ENCODE results near the gene GTF2F1. TPM values are rescaled to one million over a fixed set of nuclear protein-coding genes. Genes with fewer than 3 reads are reported as not detected.
A peak's percentile ranks its signal among the peaks of the same experiment; 100 is the strongest.
"Not testable (repeated sequence)": the region's sequence is repeated elsewhere in the genome, so short reads cannot be mapped to it uniquely, and the experiment has no call there.

GTF2F1 gene
- total RNA-seq, 2 experiments from 2014 or later = 53.5 to 63.0 TPM

GRCh38 chr19:6414793-6415590 is 22.0 kb upstream of the GTF2F1 start:
- Mint-ChIP-seq H3K27ac (no peak overlapping the region), H3K36me3 (ENCODE audit: low read depth) (peaks cover 26% of the 10 kb centered on the region), H3K4me3 (no peak overlapping the region), H3K4me1 (ENCODE audit: low read depth) (no peaks in the 10 kb centered on the region), H3K27me3 (ENCODE audit: low read depth) (no peaks in the 10 kb centered on the region), H3K9me3 (no peaks in the 10 kb centered on the region)
- CTCF ChIA-PET = no interaction called here
- no peak for DNase-seq
- intact Hi-C loops (cut with micrococcal nuclease) = no loop called here

- H3K27me3 Mint-ChIP-seq (ENCODE audit: low read depth) = no peaks in the 10 kb centered on the region
- no peak overlapping the region for H3K27ac Mint-ChIP-seq
- DNase-seq = no peak
- CTCF ChIA-PET = no interaction called here
- no peaks in the 10 kb centered on the region for H3K4me1 Mint-ChIP-seq (ENCODE audit: low read depth)
- intact Hi-C loops (cut with micrococcal nuclease) = no loop called here
- H3K9me3 Mint-ChIP-seq = no peaks in the 10 kb centered on the region
- no peak overlapping the region for H3K4me3 Mint-ChIP-seq
- H3K36me3 Mint-ChIP-seq (ENCODE audit: low read depth) = peaks cover 21% of the 10 kb centered on the region
These were observed 21.0 kb upstream of the GTF2F1 start for GRCh38 chr19:6413721-6414643.

GRCh38 chr19:6413291-6413690 is 20.3 kb upstream of the GTF2F1 start:
- CTCF ChIA-PET = no interaction called here
- H3K4me1 Mint-ChIP-seq (ENCODE audit: low read depth) = no peaks in the 10 kb centered on the region
- intact Hi-C loops (cut with micrococcal nuclease) = no loop called here
- DNase-seq = no peak
- H3K36me3 Mint-ChIP-seq (ENCODE audit: low read depth) = peaks cover 15% of the 10 kb centered on the region
- H3K9me3 Mint-ChIP-seq = no peaks in the 10 kb centered on the region
- H3K27ac Mint-ChIP-seq = no peak overlapping the region
- H3K27me3 Mint-ChIP-seq (ENCODE audit: low read depth) = no peaks in the 10 kb centered on the region
- H3K4me3 Mint-ChIP-seq = no peak overlapping the region

- Mint-ChIP-seq H3K36me3 (ENCODE audit: low read depth) (peaks cover 12% of the 10 kb centered on the region), H3K27me3 (ENCODE audit: low read depth) (no peaks in the 10 kb centered on the region), H3K4me1 (ENCODE audit: low read depth) (no peaks in the 10 kb centered on the region), H3K9me3 (no peaks in the 10 kb centered on the region), H3K4me3 (no peak overlapping the region), H3K27ac (no peak overlapping the region)
- CTCF ChIA-PET = interaction anchor here (0.5 to 1.0 kb wide), 2 partner anchors 10 to 76 kb away, joined by 3 to 4 read pairs; no protein-coding TSS in a partner anchor
- intact Hi-C loops (cut with micrococcal nuclease) = no loop called here
- peak; percentile 61 for DNase-seq
These were observed 19.6 kb upstream of the GTF2F1 start for GRCh38 chr19:6412447-6413091.

- CTCF ChIA-PET = interaction anchor here (0.5 to 1.0 kb wide), 2 partner anchors 10 to 75 kb away, joined by 3 to 4 read pairs; no protein-coding TSS in a partner anchor
- Mint-ChIP-seq H3K4me3 (no peak overlapping the region), H3K27me3 (ENCODE audit: low read depth) (no peaks in the 10 kb centered on the region), H3K36me3 (ENCODE audit: low read depth) (peaks cover 12% of the 10 kb centered on the region), H3K27ac (no peak overlapping the region), H3K9me3 (no peaks in the 10 kb centered on the region), H3K4me1 (ENCODE audit: low read depth) (no peaks in the 10 kb centered on the region)
- no peak for DNase-seq
- intact Hi-C loops (cut with micrococcal nuclease) = no loop called here
These were observed 19.1 kb upstream of the GTF2F1 start for GRCh38 chr19:6412061-6412446.

GRCh38 chr19:6409346-6409745 is 16.4 kb upstream of the GTF2F1 start:
- no peak overlapping the region for H3K4me3 Mint-ChIP-seq
- peaks cover 4% of the 10 kb centered on the region for H3K36me3 Mint-ChIP-seq (ENCODE audit: low read depth)
- DNase-seq = no peak
- no peaks in the 10 kb centered on the region for H3K27me3 Mint-ChIP-seq (ENCODE audit: low read depth)
- H3K4me1 Mint-ChIP-seq (ENCODE audit: low read depth) = no peaks in the 10 kb centered on the region
- intact Hi-C loops (cut with micrococcal nuclease) = no loop called here
- H3K27ac Mint-ChIP-seq = no peak overlapping the region
- CTCF ChIA-PET = interaction anchor here (0.7 kb wide), 1 partner anchor 124 kb away, joined by 4 read pairs; no protein-coding TSS in a partner anchor
- H3K9me3 Mint-ChIP-seq = no peaks in the 10 kb centered on the region

- Mint-ChIP-seq H3K9me3 (no peaks in the 10 kb centered on the region), H3K4me3 (no peak overlapping the region), H3K4me1 (ENCODE audit: low read depth) (no peaks in the 10 kb centered on the region), H3K36me3 (ENCODE audit: low read depth) (no peaks in the 10 kb centered on the region), H3K27ac (no peak overlapping the region), H3K27me3 (ENCODE audit: low read depth) (no peaks in the 10 kb centered on the region)
- CTCF ChIA-PET = no interaction called here
- no peak for DNase-seq
- intact Hi-C loops (cut with micrococcal nuclease) = no loop called here
These were observed 13.4 kb upstream of the GTF2F1 start for GRCh38 chr19:6406401-6406800.

GRCh38 chr19:6402837-6403608 is 10.1 kb upstream of the GTF2F1 start:
- no peak overlapping the region for H3K4me3 Mint-ChIP-seq
- H3K27me3 Mint-ChIP-seq (ENCODE audit: low read depth) = no peaks in the 10 kb centered on the region
- H3K36me3 Mint-ChIP-seq (ENCODE audit: low read depth) = no peaks in the 10 kb centered on the region
- intact Hi-C loops (cut with micrococcal nuclease) = no loop called here
- DNase-seq = no peak
- no peaks in the 10 kb centered on the region for H3K9me3 Mint-ChIP-seq
- H3K27ac Mint-ChIP-seq = no peak overlapping the region
- H3K4me1 Mint-ChIP-seq (ENCODE audit: low read depth) = no peaks in the 10 kb centered on the region
- CTCF ChIA-PET = no interaction called here

GRCh38 chr19:6402058-6402457 is 9.1 kb upstream of the GTF2F1 start:
- Mint-ChIP-seq H3K36me3 (ENCODE audit: low read depth) (no peaks in the 10 kb centered on the region), H3K27ac (peak overlapping the region; percentile 13), H3K4me1 (ENCODE audit: low read depth) (no peaks in the 10 kb centered on the region), H3K27me3 (ENCODE audit: low read depth) (no peaks in the 10 kb centered on the region), H3K4me3 (no peak overlapping the region), H3K9me3 (no peaks in the 10 kb centered on the region)
- no peak for DNase-seq
- CTCF ChIA-PET = no interaction called here
- intact Hi-C loops (cut with micrococcal nuclease) = no loop called here

GRCh38 chr19:6400062-6400944 is 7.3 kb upstream of the GTF2F1 start:
- H3K4me3 Mint-ChIP-seq; H3K27me3 Mint-ChIP-seq (ENCODE audit: low read depth); H3K36me3 Mint-ChIP-seq (ENCODE audit: low read depth); CTCF ChIA-PET; H3K4me1 Mint-ChIP-seq (ENCODE audit: low read depth); DNase-seq; H3K9me3 Mint-ChIP-seq; intact Hi-C loops (cut with micrococcal nuclease); H3K27ac Mint-ChIP-seq: not testable (repeated sequence)

GRCh38 chr19:6396305-6396704 is 3.3 kb upstream of the GTF2F1 start:
- CTCF ChIA-PET = no interaction called here
- DNase-seq = no peak
- H3K9me3 Mint-ChIP-seq = no peaks in the 10 kb centered on the region
- intact Hi-C loops (cut with micrococcal nuclease) = no loop called here
- H3K36me3 Mint-ChIP-seq (ENCODE audit: low read depth) = peaks cover 6% of the 10 kb centered on the region
- no peak overlapping the region for H3K27ac Mint-ChIP-seq
- H3K27me3 Mint-ChIP-seq (ENCODE audit: low read depth) = no peaks in the 10 kb centered on the region
- H3K4me3 Mint-ChIP-seq = no peak overlapping the region
- H3K4me1 Mint-ChIP-seq (ENCODE audit: low read depth) = peaks cover 13% of the 10 kb centered on the region

All from activated naive CD4-positive, alpha-beta T cell treated with anti-CD3 and anti-CD28 coated beads for 36 hours (primary cell).